ENCODE measurements around the gene LASP1. TPM values are rescaled to one million over a fixed set of nuclear protein-coding genes. Genes with fewer than 3 reads are reported as not detected.

Gene LASP1
- polyA plus RNA-seq, 1 donor (not counting 4 experiments of a cell fraction or from before 2014, with no cell fraction given) = 88.1 TPM

- peak overlapping the region; percentile 56 for H3K27ac ChIP-seq (ENCODE audit: control insufficient read depth, insufficient read depth, low read length)
- no peaks in the 10 kb centered on the region for H4K20me1 ChIP-seq (ENCODE audit: control insufficient read depth, extremely low read depth, insufficient read depth, low read length)
- H3K9ac ChIP-seq (ENCODE audit: control insufficient read depth, extremely low read depth, insufficient read depth, low read length) = no peak overlapping the region
- dilution Hi-C loops (cut with MboI; ENCODE audit: extremely low pct_ligation_motif_present, low sequenced_read_pairs) = no loop called here
- FAIRE-seq = peak; percentile 53
- no peak overlapping the region for H3K4me3 ChIP-seq (ENCODE audit: control insufficient read depth in 2 of 3, extremely low read depth in 1 of 3, insufficient read depth in 2 of 3, low read depth in 1 of 3, low read length in 3 of 3)
- DNase-seq (ENCODE audit: low read depth, low spot score) = no peak
- H3K4me1 ChIP-seq (ENCODE audit: control insufficient read depth, extremely low read depth, insufficient read depth, low read length) = peaks cover 25% of the 10 kb centered on the region
- no peaks in the 10 kb centered on the region for H3K36me3 ChIP-seq (ENCODE audit: control insufficient read depth in 2 of 2, extremely low read depth in 1 of 2, insufficient read depth in 2 of 2, low read length in 2 of 2)
- H3K4me2 ChIP-seq (ENCODE audit: control insufficient read depth, extremely low read depth, insufficient read depth, low read depth, low read length) = peak overlapping the region; percentile 47
- no peaks in the 10 kb centered on the region for H3K27me3 ChIP-seq (ENCODE audit: control insufficient read depth, extremely low read depth, insufficient read depth, low read length)
- no peaks in the 10 kb centered on the region for H3K9me3 ChIP-seq (ENCODE audit: control insufficient read depth, low read depth, low read length)
- H3K9me1 ChIP-seq (ENCODE audit: control insufficient read depth, extremely low read depth, insufficient read depth, low read length) = no peaks in the 10 kb centered on the region
- TF ChIP-seq, protein P1, sequence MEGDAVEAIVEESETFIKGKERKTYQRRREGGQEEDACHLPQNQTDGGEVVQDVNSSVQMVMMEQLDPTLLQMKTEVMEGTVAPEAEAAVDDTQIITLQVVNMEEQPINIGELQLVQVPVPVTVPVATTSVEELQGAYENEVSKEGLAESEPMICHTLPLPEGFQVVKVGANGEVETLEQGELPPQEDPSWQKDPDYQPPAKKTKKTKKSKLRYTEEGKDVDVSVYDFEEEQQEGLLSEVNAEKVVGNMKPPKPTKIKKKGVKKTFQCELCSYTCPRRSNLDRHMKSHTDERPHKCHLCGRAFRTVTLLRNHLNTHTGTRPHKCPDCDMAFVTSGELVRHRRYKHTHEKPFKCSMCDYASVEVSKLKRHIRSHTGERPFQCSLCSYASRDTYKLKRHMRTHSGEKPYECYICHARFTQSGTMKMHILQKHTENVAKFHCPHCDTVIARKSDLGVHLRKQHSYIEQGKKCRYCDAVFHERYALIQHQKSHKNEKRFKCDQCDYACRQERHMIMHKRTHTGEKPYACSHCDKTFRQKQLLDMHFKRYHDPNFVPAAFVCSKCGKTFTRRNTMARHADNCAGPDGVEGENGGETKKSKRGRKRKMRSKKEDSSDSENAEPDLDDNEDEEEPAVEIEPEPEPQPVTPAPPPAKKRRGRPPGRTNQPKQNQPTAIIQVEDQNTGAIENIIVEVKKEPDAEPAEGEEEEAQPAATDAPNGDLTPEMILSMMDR (optimal IDR thresholded peaks at IDR 0.05 in 1 of 3, IDR thresholded peaks at IDR 0.05 in 1 of 3, conservative IDR thresholded peaks at IDR 0.05 in 1 of 3; ENCODE audit: extremely low read depth in 1 of 3, insufficient read depth in 2 of 3, low read length in 3 of 3) = peak; percentile 49 to 79 (median 75)
- TF ChIP-seq EZH2 (IDR thresholded peaks at IDR 0.05; ENCODE audit: low read length) = no peak
- H2AFZ ChIP-seq (ENCODE audit: control insufficient read depth, low read length) = peak overlapping the region; percentile 1
- H3K79me2 ChIP-seq (ENCODE audit: control insufficient read depth, insufficient read depth, low read length) = no peaks in the 10 kb centered on the region
Observed at GRCh38 chr17:38864636-38865398, 5.0 kb upstream of the LASP1 start.

- dilution Hi-C loops (cut with MboI; ENCODE audit: extremely low pct_ligation_motif_present, low sequenced_read_pairs) = no loop called here
- peak overlapping the region; percentile 76 for H3K27ac ChIP-seq (ENCODE audit: control insufficient read depth, insufficient read depth, low read length)
- peaks cover 24% of the 10 kb centered on the region for H3K79me2 ChIP-seq (ENCODE audit: control insufficient read depth, insufficient read depth, low read length)
- peaks cover 8% of the 10 kb centered on the region for H4K20me1 ChIP-seq (ENCODE audit: control insufficient read depth, extremely low read depth, insufficient read depth, low read length)
- no peaks in the 10 kb centered on the region for H3K9me1 ChIP-seq (ENCODE audit: control insufficient read depth, extremely low read depth, insufficient read depth, low read length)
- H3K36me3 ChIP-seq (ENCODE audit: control insufficient read depth in 2 of 2, extremely low read depth in 1 of 2, insufficient read depth in 2 of 2, low read length in 2 of 2) = peaks cover 2 to 3% of the 10 kb centered on the region in 2 experiments
- DNase-seq (ENCODE audit: low read depth, low spot score) = no peak
- H3K9me3 ChIP-seq (ENCODE audit: control insufficient read depth, low read depth, low read length) = no peaks in the 10 kb centered on the region
- peak overlapping the region; percentile 92 for H3K4me2 ChIP-seq (ENCODE audit: control insufficient read depth, extremely low read depth, insufficient read depth, low read depth, low read length)
- peak overlapping the region; percentile 46 for H2AFZ ChIP-seq (ENCODE audit: control insufficient read depth, low read length)
- peaks cover 37% of the 10 kb centered on the region for H3K4me1 ChIP-seq (ENCODE audit: control insufficient read depth, extremely low read depth, insufficient read depth, low read length)
- H3K27me3 ChIP-seq (ENCODE audit: control insufficient read depth, extremely low read depth, insufficient read depth, low read length) = no peaks in the 10 kb centered on the region
- H3K4me3 ChIP-seq (ENCODE audit: control insufficient read depth in 2 of 3, extremely low read depth in 1 of 3, insufficient read depth in 2 of 3, low read depth in 1 of 3, low read length in 3 of 3) = peak overlapping the region; percentile 16 to 54 (median 19)
- peak overlapping the region; percentile 62 for H3K9ac ChIP-seq (ENCODE audit: control insufficient read depth, extremely low read depth, insufficient read depth, low read length)
- FAIRE-seq = no peak
- TF ChIP-seq EZH2 (IDR thresholded peaks at IDR 0.05; ENCODE audit: low read length) = no peak
- TF ChIP-seq, protein P1 (optimal IDR thresholded peaks at IDR 0.05 in 1 of 3, IDR thresholded peaks at IDR 0.05 in 1 of 3, conservative IDR thresholded peaks at IDR 0.05 in 1 of 3; ENCODE audit: extremely low read depth in 1 of 3, insufficient read depth in 2 of 3, low read length in 3 of 3) = no peak
Observed at GRCh38 chr17:38867179-38867967, 2.5 kb upstream of the LASP1 start.

All from keratinocyte (primary cell).